H9 (cell line): ENCODE measurements around the gene KLK2. TPM values are rescaled to one million over a fixed set of nuclear protein-coding genes. Genes with fewer than 3 reads are reported as not detected.

Experiments
- DNase-seq: peaks from one replicate; pipeline ENCODE4 v3.0.0-alpha.2; 2017
- H2AFZ ChIP-seq: one replicate; pipeline ENCODE4 v1.6.1; 2013; ENCODE audit warnings: mild to moderate bottlenecking, low read length, control low read depth, moderate library complexity
- H2AK5ac ChIP-seq: 2 replicates; pipeline ENCODE4 v1.6.1; 2013; ENCODE audit warnings: low read length, control low read depth, mixed read lengths; ENCODE audit not compliant: insufficient read length
- H2BK120ac ChIP-seq: one replicate; pipeline ENCODE4 v1.6.1; 2013; ENCODE audit warnings: low read depth, mild to moderate bottlenecking, low read length, control low read depth, inconsistent platforms; ENCODE audit not compliant: poor library complexity, severe bottlenecking
- H2BK12ac ChIP-seq: 2 replicates; pipeline ENCODE4 v1.6.1; 2013; ENCODE audit warnings: low read length, control low read depth, mixed read lengths, low read depth; ENCODE audit not compliant: insufficient read length
- H2BK15ac ChIP-seq: 2 replicates; pipeline ENCODE4 v1.6.1; 2013; ENCODE audit warnings: low read depth, low read length, control low read depth
- H2BK20ac ChIP-seq: one replicate; pipeline ENCODE4 v1.6.1; 2013; ENCODE audit warnings: low read depth, mild to moderate bottlenecking, low read length, control low read depth, inconsistent platforms; ENCODE audit not compliant: poor library complexity, severe bottlenecking
- H2BK5ac ChIP-seq: 2 replicates; pipeline ENCODE4 v1.6.1; 2013; ENCODE audit warnings: low read length, control low read depth, mixed read lengths; ENCODE audit not compliant: insufficient read length
- H3K14ac ChIP-seq: 2 replicates; pipeline ENCODE4 v1.6.1; 2013; ENCODE audit warnings: low read length, control low read depth; ENCODE audit not compliant: insufficient read depth
- H3K18ac ChIP-seq: 2 replicates; pipeline ENCODE4 v1.6.1; 2013; ENCODE audit warnings: low read depth, mild to moderate bottlenecking, mixed read lengths, low read length, control low read depth; ENCODE audit not compliant: insufficient read length
- H3K23ac ChIP-seq: 2 replicates; pipeline ENCODE4 v1.6.1; 2013; ENCODE audit warnings: low read length, control low read depth, mixed read lengths, low read depth; ENCODE audit not compliant: insufficient read length
- H3K23me2 ChIP-seq: 2 replicates; pipeline ENCODE4 v1.6.1; 2013; ENCODE audit warnings: low read depth, mild to moderate bottlenecking, mixed read lengths, low read length, control low read depth; ENCODE audit not compliant: insufficient read length, poor library complexity, severe bottlenecking
- H3K27ac ChIP-seq: 2 replicates; pipeline ENCODE4 v1.5.1; 2013; ENCODE audit warnings: low read length, control low read depth, mixed read lengths, low read depth; ENCODE audit not compliant: insufficient read length
- H3K27me3 ChIP-seq: 2 replicates; pipeline ENCODE4 v1.6.1; 2013; ENCODE audit warnings: low read length, control low read depth, inconsistent platforms; ENCODE audit not compliant: insufficient read depth
- H3K4ac ChIP-seq: 2 replicates; pipeline ENCODE4 v1.6.1; 2013; ENCODE audit warnings: low read depth, mild to moderate bottlenecking, control low read depth, inconsistent platforms, low read length, moderate library complexity
- H3K4me1 ChIP-seq: 2 replicates; pipeline ENCODE4 v1.6.1; 2013; ENCODE audit warnings: low read length, control low read depth, inconsistent platforms; ENCODE audit not compliant: insufficient read depth
- H3K4me2 ChIP-seq: 2 replicates; pipeline ENCODE4 v1.6.1; 2013; ENCODE audit warnings: low read length, control low read depth, mixed read lengths; ENCODE audit not compliant: insufficient read length, insufficient read depth
- H3K56ac ChIP-seq: 2 replicates; pipeline ENCODE4 v1.6.1; 2013; ENCODE audit warnings: low read depth, mild to moderate bottlenecking, mixed read lengths, low read length, control low read depth; ENCODE audit not compliant: insufficient read length
- H3K79me1 ChIP-seq: 2 replicates; pipeline ENCODE4 v1.6.1; 2013; ENCODE audit warnings: low read depth, mild to moderate bottlenecking, moderate library complexity, low read length, control low read depth, inconsistent platforms; ENCODE audit not compliant: insufficient read depth, poor library complexity, severe bottlenecking
- H3K79me2 ChIP-seq: 2 replicates; pipeline ENCODE4 v1.6.1; 2013; ENCODE audit warnings: low read length, control low read depth, inconsistent platforms; ENCODE audit not compliant: insufficient read depth
- H3K9ac ChIP-seq: 2 replicates; pipeline ENCODE4 v1.6.1; 2013; ENCODE audit warnings: low read length, control low read depth, mixed read lengths; ENCODE audit not compliant: insufficient read length; ENCODE audit errors: extremely low read depth
- H3K9me3 ChIP-seq: one replicate; pipeline ENCODE4 v1.6.1; 2013; ENCODE audit warnings: low read depth, low read length, inconsistent platforms; ENCODE audit not compliant: control insufficient read depth
- H3T11ph ChIP-seq: one replicate; pipeline ENCODE4 v1.6.1; 2013; ENCODE audit warnings: mild to moderate bottlenecking, low read length, control low read depth, inconsistent platforms
- H4K20me1 ChIP-seq: one replicate; pipeline ENCODE4 v1.6.1; 2013; ENCODE audit not compliant: control insufficient read depth, insufficient read length, insufficient read depth
- H4K5ac ChIP-seq: 2 replicates; pipeline ENCODE4 v1.6.1; 2013; ENCODE audit warnings: low read depth, mild to moderate bottlenecking, mixed read lengths, low read length, control low read depth; ENCODE audit not compliant: insufficient read length
- H4K8ac ChIP-seq: replicated peaks from 2 replicates; pipeline ENCODE4 v1.6.1; 2013; ENCODE audit warnings: low read length, control low read depth, mixed read lengths, low read depth; ENCODE audit not compliant: insufficient read length
- H4K91ac ChIP-seq: 2 replicates; pipeline ENCODE4 v1.6.1; 2013; ENCODE audit warnings: low read depth, mild to moderate bottlenecking, moderate library complexity, mixed read lengths, low read length, control low read depth; ENCODE audit not compliant: insufficient read length
- H3K27ac Mint-ChIP-seq, 3 experiments: 2 replicates in 2 of 3; 3 replicates in 1 of 3; pipeline ENCODE4 v1.8.0; 2020 to 2021; ENCODE audit warnings: mixed read lengths in 3 of 3, mild to moderate bottlenecking in 1 of 3, moderate library complexity in 1 of 3
- H3K27me3 Mint-ChIP-seq: 2 replicates; pipeline ENCODE4 v1.8.0; 2021; ENCODE audit warnings: low read depth, mild to moderate bottlenecking, moderate library complexity, mixed read lengths
- H3K36me3 Mint-ChIP-seq, 3 experiments: 2 replicates in 2 of 3; 3 replicates in 1 of 3; pipeline ENCODE4 v1.8.0; 2020 to 2021; ENCODE audit warnings: low read depth in 3 of 3, mixed read lengths in 3 of 3; ENCODE audit not compliant: insufficient read depth in 1 of 3
- H3K4me1 Mint-ChIP-seq, 2 experiments: 2 replicates each; pipeline ENCODE4 v1.8.0; 2020; ENCODE audit warnings: mixed read lengths in 2 of 2
- H3K4me3 Mint-ChIP-seq, 2 experiments: 2 replicates in 1 of 2; 3 replicates in 1 of 2; pipeline ENCODE4 v1.8.0; 2020 to 2021; ENCODE audit warnings: mild to moderate bottlenecking in 2 of 2, mixed read lengths in 2 of 2, moderate library complexity in 1 of 2
- H3K9me3 Mint-ChIP-seq, 2 experiments: 2 replicates in 1 of 2; 3 replicates in 1 of 2; pipeline ENCODE4 v1.8.0; 2020; ENCODE audit warnings: mild to moderate bottlenecking in 2 of 2, mixed read lengths in 2 of 2, moderate library complexity in 1 of 2
- CTCF ChIP-seq: fragments of 200-600 bp; sonication (generic); conservative IDR thresholded peaks from 3 replicates; pipeline ENCODE4 v1.8.0; 2021; ENCODE audit warnings: antibody characterized with exemption, mild to moderate bottlenecking
- WGBS: extraction: QIAGEN DNeasy Blood & Tissue Kit; methylation state at CpG from one replicate; pipeline ENCODE4 v1.1.7; 2013; ENCODE audit warnings: missing lambda C conversion rate, low lambda C conversion rate, mixed read lengths; ENCODE audit not compliant: insufficient read length; ENCODE audit errors: extremely low coverage; 5-methylcytosine and 5-hydroxymethylcytosine counted together
- total RNA-seq: library from RNA; stranded (reverse); gene quantifications from 2 replicates; pipeline ENCODE4 v1.2.1, GENCODE V29; 2021

KLK2 gene
- total RNA-seq, 1 experiment from 2014 or later, result not detected

DNA sequence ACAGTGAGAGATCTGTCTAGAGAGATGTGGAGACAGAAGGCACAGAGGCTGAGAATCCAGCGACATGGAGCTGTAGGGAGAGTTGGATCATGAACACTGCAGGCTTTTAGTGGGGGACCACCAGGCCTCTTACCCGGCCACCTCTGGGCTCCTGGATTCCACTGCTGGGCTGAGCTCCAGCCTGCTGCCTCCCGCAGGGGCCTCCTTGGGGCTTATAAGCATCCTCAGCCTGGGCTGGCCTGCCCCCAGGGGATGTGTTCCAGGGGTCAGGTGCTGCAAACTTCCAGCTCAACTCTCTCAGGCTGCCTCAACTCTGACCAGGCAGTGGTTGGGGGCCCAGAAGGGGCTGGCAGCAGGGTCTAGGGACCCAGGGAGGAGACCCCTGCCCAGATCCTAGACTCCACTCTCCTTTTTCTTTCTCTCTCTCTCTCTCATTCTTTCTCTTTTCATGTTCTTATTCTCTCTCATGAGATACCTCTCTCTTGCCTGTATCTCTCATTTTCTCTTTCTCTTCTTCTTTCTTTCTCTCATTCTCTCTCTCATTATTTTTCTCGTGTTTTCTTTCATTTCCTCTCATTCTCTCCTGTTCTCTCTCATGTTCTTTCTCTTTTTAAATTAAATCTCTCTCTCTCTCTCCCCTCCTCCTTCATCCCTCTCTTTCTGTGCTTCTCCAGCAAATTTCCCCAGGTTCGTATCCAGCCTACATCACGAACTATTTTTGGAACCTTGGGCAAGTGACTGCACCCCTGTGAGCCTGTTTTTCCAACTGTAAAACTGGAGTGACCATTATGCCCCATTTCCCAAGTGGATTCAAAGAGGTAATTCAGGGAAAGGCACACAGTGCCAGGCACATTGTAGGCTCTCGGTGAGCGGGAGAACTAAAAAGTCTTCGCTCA is 38.2 kb downstream of the KLK2 start, which contains the start of gene KLK4:
KLK4 (minus strand) TSS at position 190 of the 896 bp plus-strand sequence. CDS start 657 bp downstream, outside the sequence.
- no peak for DNase-seq
- H2AFZ ChIP-seq, result no peak within 1 kb of the TSS
- H2BK15ac ChIP-seq, result no peak within 1 kb of the TSS
- no peak within 1 kb of the TSS for H4K8ac ChIP-seq
- peaks cover 7% of the 10 kb centered on the region for H3K23me2 ChIP-seq
- Mint-ChIP-seq H3K4me1 (peaks cover 18 to 21% of the 10 kb centered on the region in 2 experiments), H3K9me3 (no peaks in the 10 kb centered on the region; a peak in 1 of 5 replicates), H3K4me3 (peak within 1 kb of the TSS in 1 of 2 experiments; percentile 82; a peak in 3 of 5 replicates), H3K27me3 (peaks cover 46% of the 10 kb centered on the region), H3K36me3 (no peaks in the 10 kb centered on the region), H3K27ac (no peak within 1 kb of the TSS)
- TF ChIP-seq CTCF, result no peak
- no peak within 1 kb of the TSS for H2BK120ac ChIP-seq
- no peak within 1 kb of the TSS for H2BK20ac ChIP-seq
- no peaks in the 10 kb centered on the region for H3K79me1 ChIP-seq
- H4K91ac ChIP-seq, result no peak within 1 kb of the TSS
- no peak within 1 kb of the TSS for H4K5ac ChIP-seq
- no peak within 1 kb of the TSS for H2AK5ac ChIP-seq
- no peaks in the 10 kb centered on the region for H3K79me2 ChIP-seq
- no peak within 1 kb of the TSS for H2BK5ac ChIP-seq
- no peaks in the 10 kb centered on the region for H4K20me1 ChIP-seq
- H3K9me3 ChIP-seq, result no peaks in the 10 kb centered on the region
- H3K27me3 ChIP-seq, result peaks cover 30% of the 10 kb centered on the region; the same call in 1 of the 2 replicates
- H3K18ac ChIP-seq, result no peak within 1 kb of the TSS
- no peak within 1 kb of the TSS for H2BK12ac ChIP-seq
- no peak within 1 kb of the TSS for H3K14ac ChIP-seq
- no peak within 1 kb of the TSS for H3T11ph ChIP-seq
- no peak within 1 kb of the TSS for H3K56ac ChIP-seq
- H3K27ac ChIP-seq, result no peak within 1 kb of the TSS
- H3K4ac ChIP-seq, result no peak within 1 kb of the TSS
- 100% methylated on average over 1 of the region's 9 CpGs for WGBS
- H3K23ac ChIP-seq, result no peak within 1 kb of the TSS
- no peaks in the 10 kb centered on the region for H3K4me1 ChIP-seq
- peak within 1 kb of the TSS; percentile 74 for H3K4me2 ChIP-seq
- H3K9ac ChIP-seq, result no peak within 1 kb of the TSS
